ENCODE measurements around the gene LMO7. TPM values are rescaled to one million over a fixed set of nuclear protein-coding genes. Genes with fewer than 3 reads are reported as not detected.

LMO7 gene
- total and polyA plus RNA-seq, 2 of the 4 experiments (the other 2 are of a cell fraction) = 266 to 367 TPM

- Histone ChIP-seq H3K27me3 (ENCODE audit: control insufficient read depth, insufficient read depth, low read length) (no peaks in the 10 kb centered on the region), H4K20me1 (ENCODE audit: insufficient read depth, low read length) (peaks cover 61% of the 10 kb centered on the region; the same call in 1 of the 2 replicates), H3K79me1 (ENCODE audit: low read depth in 1 of 2, low read length in 2 of 2) (peaks cover 51 to 73% of the 10 kb centered on the region in 2 experiments), H2BK5ac (ENCODE audit: low read depth, low read length, poor library complexity, severe bottlenecking) (no peak overlapping the region), H4K5ac (ENCODE audit: low read depth, low read length) (no peak overlapping the region), H2BK15ac (ENCODE audit: low read depth, low read length) (no peak overlapping the region), H3K14ac (replicated peaks; ENCODE audit: low read depth, low read length) (no peak overlapping the region), H3K4me3 (ENCODE audit: insufficient read depth, low read depth, low read length) (no peak overlapping the region), H3K23ac (ENCODE audit: low read depth, low read length) (no peak overlapping the region), H2AK5ac (ENCODE audit: low read depth, low read length) (no peak overlapping the region), H3K9me3 (ENCODE audit: control insufficient read depth, insufficient read depth, low read length) (peaks cover under 1% of the 10 kb centered on the region; the same call in 1 of the 2 replicates), H3K9ac (ENCODE audit: low read depth, low read length) (no peak overlapping the region), H3K56ac (ENCODE audit: extremely low read depth, insufficient read depth, low read length) (no peak overlapping the region), H2BK20ac (ENCODE audit: low read depth, low read length) (no peak overlapping the region), H2AK9ac (replicated peaks; ENCODE audit: low read depth, low read length, poor library complexity) (no peak overlapping the region), H3K4me1 (ENCODE audit: control insufficient read depth, insufficient read depth, low read length) (peaks cover 6% of the 10 kb centered on the region), H3K18ac (ENCODE audit: low read depth, low read length) (no peak overlapping the region), H3K4ac (ENCODE audit: low read depth, low read length) (no peak overlapping the region), H2AFZ (replicated peaks; ENCODE audit: low read length, poor library complexity) (no peak overlapping the region), H3K36me3 (ENCODE audit: control insufficient read depth, insufficient read depth, low read length) (peaks cover 23% of the 10 kb centered on the region), H3K27ac (ENCODE audit: insufficient read depth, low read length) (no peak overlapping the region), H2BK120ac (ENCODE audit: low read depth, low read length) (no peak overlapping the region), H4K8ac (ENCODE audit: low read depth in 2 of 2, low read length in 2 of 2) (no peak overlapping the region), H3K9me1 (ENCODE audit: insufficient read depth, low read length) (peaks cover 23% of the 10 kb centered on the region), H3K4me2 (ENCODE audit: low read depth, low read length) (no peak overlapping the region), H4K91ac (ENCODE audit: insufficient read depth, low read depth, low read length) (no peak overlapping the region)
- dilution Hi-C loops (cut with HindIII; ENCODE audit: low sequenced_read_pairs, unreplicated experiment) (no loop called here), in situ Hi-C loops (cut with MboI; ENCODE audit: low sequenced_read_pairs) (no loop called here), intact Hi-C loops (cut with micrococcal nuclease) (no loop called here)
- ChIA-PET POLR2A (ENCODE audit: unreplicated experiment) (no interaction called here), CTCF (no interaction called here)
- DNase-seq = no peak
- BruUV-seq (replicated peaks) = no TSS peak
- WGBS, 2 experiments (ENCODE audit: extremely low coverage in 2 of 2, insufficient read length in 1 of 2) = 100% methylated on average over 1 of the region's 5 CpGs; no CpG with 5 or more reads in 1 of the 2 experiments
- TF ChIP-seq MXI1 (IDR thresholded peaks at IDR 0.05; ENCODE audit: borderline replicate concordance, low read depth, low read length) (no peak), RAD21 (IDR thresholded peaks at IDR 0.05; ENCODE audit: low read length) (no peak), RCOR1 (IDR thresholded peaks at IDR 0.05; ENCODE audit: insufficient replicate concordance, low read length) (no peak), NFE2L2 (IDR thresholded peaks at IDR 0.05; ENCODE audit: low read depth, low read length) (no peak), MAZ (IDR thresholded peaks at IDR 0.05; ENCODE audit: borderline replicate concordance, low read depth, low read length) (no peak), POLR2A (IDR thresholded peaks at IDR 0.05; ENCODE audit: low read depth, low read length) (no peak), FOS (IDR thresholded peaks at IDR 0.05; ENCODE audit: low read depth, low read length) (no peak), RFX5 (IDR thresholded peaks at IDR 0.05; ENCODE audit: low read depth, low read length) (no peak), CEBPB (IDR thresholded peaks at IDR 0.05; ENCODE audit: low read depth, low read length) (no peak), MAFK (IDR thresholded peaks at IDR 0.05; ENCODE audit: low read depth, low read length) (no peak), BHLHE40 (IDR thresholded peaks at IDR 0.05; ENCODE audit: low read depth, low read length) (no peak), SMC3 (IDR thresholded peaks at IDR 0.05; ENCODE audit: low read depth, low read length) (no peak), USF2 (IDR thresholded peaks at IDR 0.05; ENCODE audit: low read depth, low read length) (no peak), ELK1 (IDR thresholded peaks at IDR 0.05; ENCODE audit: borderline replicate concordance, low read depth, low read length) (no peak)
- TF ChIP-seq, protein P1, sequence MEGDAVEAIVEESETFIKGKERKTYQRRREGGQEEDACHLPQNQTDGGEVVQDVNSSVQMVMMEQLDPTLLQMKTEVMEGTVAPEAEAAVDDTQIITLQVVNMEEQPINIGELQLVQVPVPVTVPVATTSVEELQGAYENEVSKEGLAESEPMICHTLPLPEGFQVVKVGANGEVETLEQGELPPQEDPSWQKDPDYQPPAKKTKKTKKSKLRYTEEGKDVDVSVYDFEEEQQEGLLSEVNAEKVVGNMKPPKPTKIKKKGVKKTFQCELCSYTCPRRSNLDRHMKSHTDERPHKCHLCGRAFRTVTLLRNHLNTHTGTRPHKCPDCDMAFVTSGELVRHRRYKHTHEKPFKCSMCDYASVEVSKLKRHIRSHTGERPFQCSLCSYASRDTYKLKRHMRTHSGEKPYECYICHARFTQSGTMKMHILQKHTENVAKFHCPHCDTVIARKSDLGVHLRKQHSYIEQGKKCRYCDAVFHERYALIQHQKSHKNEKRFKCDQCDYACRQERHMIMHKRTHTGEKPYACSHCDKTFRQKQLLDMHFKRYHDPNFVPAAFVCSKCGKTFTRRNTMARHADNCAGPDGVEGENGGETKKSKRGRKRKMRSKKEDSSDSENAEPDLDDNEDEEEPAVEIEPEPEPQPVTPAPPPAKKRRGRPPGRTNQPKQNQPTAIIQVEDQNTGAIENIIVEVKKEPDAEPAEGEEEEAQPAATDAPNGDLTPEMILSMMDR (conservative IDR thresholded peaks at IDR 0.05; ENCODE audit: low read depth, low read length) = no peak
- no peak for ATAC-seq (ENCODE audit: low read depth)
Observed at GRCh38 chr13:75826391-75826790, 190.3 kb downstream of the LMO7 start.
